Epidermal melanocyte (primary cell): ENCODE measurements around the gene ANKRD55.
"Not testable (repeated sequence)": the region's sequence is repeated elsewhere in the genome, so short reads cannot be mapped to it uniquely, and the experiment has no call there.

ENCODE experiments used
- DNase-seq: peaks from one replicate; pipeline ENCODE4 v3.0.0; 2011; ENCODE audit warnings: low spot score; ENCODE audit not compliant: insufficient read length

The ANKRD55 gene

DNA sequence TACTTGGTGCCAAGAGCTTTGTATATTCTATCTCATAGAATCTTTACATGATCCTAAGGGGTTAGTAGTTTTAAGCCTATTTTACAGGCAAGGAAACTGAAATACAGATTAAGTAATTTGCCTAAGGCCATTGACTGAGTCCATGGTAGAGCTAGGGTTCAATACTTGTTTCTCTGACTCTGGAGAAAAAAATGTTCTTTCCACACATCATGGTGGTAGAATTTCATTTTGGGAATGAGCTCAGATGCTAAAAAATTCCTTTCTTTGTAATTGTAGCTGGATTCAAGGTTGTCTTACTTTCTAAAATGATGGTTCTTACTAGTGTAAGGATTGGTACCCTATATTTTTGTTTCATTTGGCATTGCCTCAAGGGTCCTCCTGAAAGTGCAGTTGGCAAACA is 86.0 kb downstream of the ANKRD55 start:
- no peak for DNase-seq

DNA sequence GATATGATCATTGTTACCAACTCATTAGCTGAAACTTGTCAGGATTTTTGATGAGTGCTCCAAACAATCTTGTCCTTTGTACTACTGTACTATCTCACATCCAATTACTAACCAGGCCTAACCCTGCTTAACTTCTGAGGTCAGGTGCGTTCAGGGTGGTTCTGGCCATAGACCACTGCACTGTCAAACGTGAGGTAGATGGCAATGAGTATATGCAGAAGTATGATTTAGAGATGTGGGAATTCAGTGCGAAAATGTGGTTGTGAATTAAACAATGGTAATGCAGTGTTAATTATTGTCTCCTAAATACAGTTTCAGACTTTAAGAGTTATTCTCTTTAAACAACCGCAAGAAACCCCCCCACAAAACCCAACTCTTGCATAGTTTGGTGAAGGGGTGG is 86.5 kb downstream of the ANKRD55 start:
- DNase-seq, result no peak

DNA sequence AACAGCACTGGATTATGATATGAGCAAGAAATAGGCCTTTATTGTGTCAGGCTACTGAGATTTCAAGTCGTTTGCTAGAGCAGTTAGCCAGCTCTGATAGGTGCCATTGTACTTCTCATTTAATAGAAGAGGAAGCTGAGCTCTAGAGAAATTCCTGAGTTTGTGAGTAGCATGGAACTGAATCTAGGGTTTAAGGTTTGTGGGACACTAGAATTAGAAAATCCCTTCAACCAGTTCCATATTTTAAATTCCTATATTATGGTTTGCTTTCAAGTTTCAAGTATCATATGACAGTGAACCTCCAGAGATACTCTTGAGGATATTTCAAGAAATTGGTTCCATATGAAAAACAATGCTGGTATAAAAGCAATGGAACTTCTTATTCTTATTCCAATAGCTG is 87.6 kb downstream of the ANKRD55 start:
- no peak for DNase-seq

DNA sequence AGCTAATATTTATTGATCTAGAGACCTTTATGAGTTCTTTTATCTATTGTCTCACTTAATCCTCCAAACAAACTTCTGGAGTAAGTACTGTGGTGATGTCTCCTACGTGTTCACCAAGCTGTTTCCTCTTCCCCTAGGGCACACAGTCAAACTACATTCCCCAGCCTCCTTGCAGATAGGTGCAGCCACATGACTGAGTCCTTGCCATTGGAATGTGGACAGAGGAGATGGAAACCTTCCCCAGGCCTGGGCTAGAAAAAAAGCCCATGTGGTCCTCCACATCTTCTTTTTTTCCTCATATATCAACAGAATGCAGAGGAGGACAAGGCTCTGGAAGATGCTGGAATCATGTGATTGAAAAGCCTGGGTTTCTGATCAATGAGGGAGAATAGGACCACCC is 88.0 kb downstream of the ANKRD55 start:
- no peak for DNase-seq

DNA sequence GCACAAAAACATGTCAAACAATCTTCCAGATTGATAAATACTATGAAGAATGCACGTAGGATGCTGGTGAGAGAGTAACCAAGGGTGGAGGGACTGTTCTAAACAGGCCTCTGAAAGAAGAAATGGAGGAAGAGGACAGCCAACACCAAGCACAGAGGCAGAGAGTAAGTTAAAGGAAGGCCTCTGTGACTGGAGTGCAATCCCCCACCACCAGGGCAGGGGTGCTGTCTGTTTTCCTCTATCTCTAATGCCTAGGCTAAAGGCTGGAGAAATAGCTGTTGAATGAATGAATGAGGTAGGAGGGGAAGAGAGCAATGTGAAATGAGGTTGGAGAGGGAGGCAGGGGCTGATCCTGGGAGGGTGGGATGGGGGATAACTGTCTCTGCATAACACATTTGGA is 88.9 kb downstream of the ANKRD55 start:
- DNase-seq, result no peak

DNA sequence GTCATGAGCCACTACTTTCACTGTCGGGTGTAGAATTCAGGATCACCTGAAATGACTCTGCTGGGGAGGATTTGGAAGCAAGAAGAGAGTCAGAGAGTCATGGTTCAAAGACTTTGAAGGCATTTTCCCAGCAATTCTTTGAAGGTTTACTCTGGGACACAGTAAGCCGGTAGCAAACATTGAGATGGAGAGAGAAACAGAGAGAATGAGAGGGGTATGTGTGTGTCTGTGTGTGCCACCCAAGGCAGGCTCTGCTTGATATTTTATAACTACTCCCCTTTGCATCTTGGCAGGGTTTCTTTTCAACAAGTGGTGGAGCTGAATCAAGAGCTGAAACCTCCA is 89.8 kb downstream of the ANKRD55 start:
- no peak for DNase-seq

- no peak for DNase-seq
These were observed 90.3 kb downstream of the ANKRD55 start for GRCh38 chr5:56142614-56143372.

DNA sequence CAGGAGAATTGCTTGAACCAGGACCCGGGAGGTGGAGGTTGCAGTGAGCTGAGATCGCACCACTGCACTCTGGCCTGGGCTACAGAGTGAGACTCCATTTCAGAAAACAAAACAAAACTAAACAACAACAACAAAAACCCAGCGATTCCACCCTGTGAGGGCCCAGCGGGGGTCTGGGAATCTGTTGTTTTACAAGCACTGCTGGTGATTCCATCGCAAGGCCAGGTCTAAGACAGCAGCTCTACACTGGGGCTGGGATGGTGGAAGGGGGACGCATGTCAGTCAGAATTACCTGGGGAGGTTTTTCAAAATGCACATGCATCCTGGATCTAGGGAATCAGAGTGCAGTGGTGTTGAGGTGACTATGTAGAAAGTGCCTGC is 90.9 kb downstream of the ANKRD55 start:
- DNase-seq, result no peak

- no peak for DNase-seq
These were observed 93.1 kb downstream of the ANKRD55 start for GRCh38 chr5:56140073-56140472.

DNA sequence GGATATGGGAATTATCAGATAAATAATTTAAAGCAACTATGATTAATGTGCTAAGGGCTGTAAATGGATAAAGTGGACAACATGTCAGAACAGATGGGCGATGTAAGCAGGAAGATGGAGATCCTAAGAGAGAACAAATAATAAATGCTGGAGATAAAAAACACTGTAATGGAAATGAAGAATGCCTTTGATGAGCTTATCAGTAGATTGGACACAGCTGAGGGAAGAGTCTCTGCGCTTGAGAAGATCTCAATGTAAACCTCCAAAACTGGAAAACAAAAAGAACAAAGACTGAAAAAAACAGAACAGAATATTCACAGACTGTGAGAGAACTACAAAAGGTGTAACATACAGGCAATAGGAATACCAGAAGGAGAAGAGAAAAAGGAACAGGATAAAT is 102.5 kb downstream of the ANKRD55 start:
- no peak for DNase-seq

DNA sequence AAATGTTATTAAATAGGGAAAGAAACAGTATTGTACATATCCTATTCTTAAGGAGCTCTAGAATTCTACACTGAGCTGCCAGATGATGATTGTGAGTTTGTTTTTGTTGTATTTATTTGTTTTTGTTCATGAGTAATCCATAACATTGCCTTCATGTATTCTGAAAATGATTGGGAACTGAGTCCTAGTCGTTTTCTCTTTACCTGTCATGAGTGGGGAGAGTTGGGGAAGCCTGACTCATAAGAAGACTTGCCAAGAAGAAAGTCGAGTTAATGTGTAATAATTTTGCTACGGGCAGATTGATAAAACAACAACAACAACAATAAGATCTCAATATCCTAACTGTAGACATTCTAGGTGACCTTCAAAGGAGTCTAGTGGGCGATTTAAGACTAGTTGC is 103.8 kb downstream of the ANKRD55 start:
- DNase-seq, result no peak

DNA sequence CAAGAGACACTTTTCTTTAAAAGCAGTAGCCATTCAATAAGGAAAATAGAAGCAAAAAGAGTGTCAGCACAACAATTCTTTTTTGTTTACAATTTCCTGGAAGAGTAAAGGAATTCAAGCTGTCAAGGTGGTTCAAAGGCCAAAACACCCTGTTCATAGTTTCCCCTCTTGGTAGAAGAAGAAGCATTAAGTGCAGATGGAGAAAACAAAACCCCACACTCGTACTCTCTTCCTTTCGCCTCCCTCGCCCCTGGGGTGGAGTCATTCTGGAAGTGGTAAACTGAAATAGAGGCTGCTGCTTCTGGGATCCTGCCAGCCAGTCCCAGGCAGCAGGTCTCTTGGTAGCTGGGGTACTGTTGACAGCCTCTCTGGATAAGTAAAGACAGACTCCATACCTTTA is 105.0 kb downstream of the ANKRD55 start:
- DNase-seq, result no peak

GRCh38 chr5:56126487-56127179 is 106.5 kb downstream of the ANKRD55 start:
- DNase-seq, result no peak

DNA sequence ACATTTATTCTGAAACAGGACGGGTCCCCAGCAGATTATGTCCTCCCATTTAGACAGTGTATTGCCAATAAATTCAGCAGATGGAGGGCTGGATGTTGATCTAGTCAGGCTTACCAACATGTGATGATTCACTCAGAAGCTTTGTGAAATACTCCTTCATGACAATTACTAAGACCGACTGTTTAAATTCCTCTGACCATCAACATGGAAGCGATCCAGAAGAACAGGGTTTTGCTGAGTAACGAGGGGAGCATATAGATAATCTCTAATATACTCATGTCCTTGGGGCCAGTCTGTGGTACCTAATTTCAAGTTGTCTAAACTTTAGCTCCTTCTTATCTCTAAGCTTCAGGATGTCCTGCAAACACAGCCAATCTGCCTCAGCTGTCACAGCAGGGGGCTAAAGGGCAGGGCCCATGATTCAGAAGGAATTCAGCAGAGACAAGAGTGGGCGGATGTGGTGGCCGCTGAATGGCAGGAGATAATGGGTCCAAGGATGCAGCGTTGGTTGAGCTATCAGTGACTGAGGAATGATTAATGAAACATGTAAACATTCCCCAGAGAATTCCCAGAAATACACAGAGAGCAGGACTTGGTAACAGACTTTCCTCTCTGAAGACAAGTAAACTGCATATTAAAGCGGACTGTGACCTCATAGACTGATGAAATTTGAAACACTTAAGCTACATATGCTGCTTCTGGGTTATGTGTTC is 109.4 kb downstream of the ANKRD55 start:
- DNase-seq, result peak; percentile 78

DNA sequence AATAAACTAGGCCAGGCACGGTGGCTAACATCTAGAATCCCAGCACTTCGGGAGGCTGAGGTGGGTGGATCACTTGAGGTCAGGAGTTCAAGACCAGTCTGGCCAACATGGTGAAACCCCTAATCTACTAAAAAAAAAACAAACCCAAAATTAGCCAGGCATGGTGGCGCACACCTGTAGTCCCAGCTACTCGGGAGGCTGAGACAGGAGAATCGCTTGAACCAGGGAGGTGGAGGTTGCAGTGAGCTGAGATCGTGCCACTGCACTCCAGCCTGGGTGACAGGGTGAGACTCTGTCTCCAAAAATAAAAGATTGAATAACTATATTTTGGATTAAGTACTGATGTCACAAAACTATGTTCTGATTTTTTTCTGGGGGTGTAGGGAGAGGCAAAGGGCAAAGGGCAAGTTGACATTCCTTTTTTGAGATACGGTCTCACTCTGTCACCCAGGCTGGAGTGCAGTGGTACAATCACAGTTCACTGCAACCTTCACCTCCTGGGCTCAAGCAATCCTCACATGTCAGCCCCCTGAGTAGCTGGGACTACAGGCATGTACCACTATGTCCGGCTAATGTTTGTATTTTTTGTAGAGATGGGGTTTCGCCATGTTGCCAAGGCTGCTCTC is 110.7 kb downstream of the ANKRD55 start:
- not testable (repeated sequence) for DNase-seq

DNA sequence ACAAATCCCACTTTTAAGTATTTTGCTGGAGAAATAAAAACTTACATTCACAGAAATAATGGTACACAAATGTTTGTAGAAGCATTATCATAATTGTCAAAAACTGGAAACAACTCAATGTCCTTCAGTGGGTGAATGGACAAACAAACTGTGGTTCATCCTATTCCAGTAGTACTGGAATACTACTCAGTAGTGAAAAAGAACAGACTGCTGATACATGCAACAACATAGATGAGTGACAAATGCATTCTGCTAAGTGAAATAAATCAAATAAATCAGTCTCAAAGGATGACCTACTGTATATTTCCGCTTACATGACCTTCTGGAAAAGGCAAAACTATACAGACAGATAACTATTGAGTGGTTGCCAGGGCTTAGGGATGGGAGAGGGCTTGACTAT is 114.1 kb downstream of the ANKRD55 start:
- DNase-seq, result no peak

DNA sequence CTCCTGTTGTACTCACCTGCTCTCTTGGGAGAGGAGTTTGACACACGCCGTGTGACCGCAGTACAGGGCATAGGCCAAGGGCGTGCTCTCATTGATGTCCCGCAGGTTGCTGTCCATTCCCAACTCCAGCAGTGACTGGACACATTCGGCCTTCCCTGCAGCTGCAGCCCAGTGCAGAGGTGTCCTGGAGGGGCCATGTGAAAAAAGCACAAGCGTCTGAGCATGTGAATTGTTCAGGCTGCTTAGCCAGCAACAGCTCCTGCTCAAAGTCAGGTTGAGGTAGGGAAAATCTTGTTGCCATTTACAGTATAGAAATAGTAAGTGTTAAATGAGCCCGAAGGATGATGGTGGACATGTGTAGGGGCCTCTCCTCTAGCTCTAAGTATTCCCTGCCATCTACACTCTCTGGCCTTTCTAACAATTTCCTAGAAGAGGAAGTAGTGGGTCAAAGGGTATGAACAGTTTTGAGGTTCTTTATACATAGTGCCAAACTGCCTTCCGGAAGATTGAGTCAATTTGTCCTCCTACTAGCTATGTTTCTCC is 116.5 kb downstream of the ANKRD55 start:
- no peak for DNase-seq

- DNase-seq, result no peak
These were observed 117.5 kb downstream of the ANKRD55 start for GRCh38 chr5:56115589-56115988.

DNA sequence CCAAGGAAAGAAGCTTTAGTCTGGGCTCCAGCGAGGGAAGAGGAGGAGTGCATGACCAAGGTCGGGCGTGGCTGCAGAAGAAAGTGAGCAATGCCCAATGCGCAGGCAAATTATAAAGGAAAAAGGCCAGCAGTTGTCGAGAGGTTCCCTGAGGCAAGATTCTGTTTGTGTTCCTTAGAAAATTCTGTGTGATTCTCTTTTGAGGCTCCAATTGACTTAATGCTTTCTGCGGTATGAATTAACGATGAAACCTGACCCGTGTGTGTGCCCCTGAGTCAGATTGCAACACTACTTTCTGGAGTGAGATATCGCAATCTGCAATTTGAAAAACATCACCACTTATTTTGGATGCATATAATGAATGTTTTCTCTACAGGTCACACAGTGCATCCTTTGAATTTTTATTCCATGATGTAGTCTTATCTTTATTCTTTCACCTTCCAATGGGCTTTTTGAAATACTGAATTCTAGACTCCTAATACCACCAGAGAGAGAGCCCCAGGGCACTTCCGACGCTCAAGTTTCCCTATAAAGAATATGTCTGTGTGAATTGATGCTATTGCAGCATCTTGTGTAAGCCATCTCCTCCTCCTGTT is 120.5 kb downstream of the ANKRD55 start:
- no peak for DNase-seq

DNA sequence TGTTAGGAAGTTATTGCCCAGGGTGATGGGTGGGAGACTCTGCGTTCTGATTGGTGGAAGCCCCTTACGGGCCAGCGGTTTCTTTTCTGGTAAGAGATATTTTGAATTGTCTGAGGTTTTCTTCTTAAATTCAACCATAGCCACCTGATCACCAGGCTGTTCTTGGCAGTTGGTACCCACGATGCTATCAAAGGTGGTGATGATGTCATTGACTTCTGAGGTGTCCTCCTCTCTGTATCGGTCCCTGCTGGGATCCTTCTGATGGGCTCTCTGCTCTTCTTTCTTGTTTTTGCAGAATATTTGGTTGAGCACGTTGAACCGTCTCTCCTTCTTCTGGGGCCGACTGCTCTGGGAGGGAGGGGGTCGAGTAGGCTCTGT is 121.7 kb downstream of the ANKRD55 start:
- no peak for DNase-seq

DNA sequence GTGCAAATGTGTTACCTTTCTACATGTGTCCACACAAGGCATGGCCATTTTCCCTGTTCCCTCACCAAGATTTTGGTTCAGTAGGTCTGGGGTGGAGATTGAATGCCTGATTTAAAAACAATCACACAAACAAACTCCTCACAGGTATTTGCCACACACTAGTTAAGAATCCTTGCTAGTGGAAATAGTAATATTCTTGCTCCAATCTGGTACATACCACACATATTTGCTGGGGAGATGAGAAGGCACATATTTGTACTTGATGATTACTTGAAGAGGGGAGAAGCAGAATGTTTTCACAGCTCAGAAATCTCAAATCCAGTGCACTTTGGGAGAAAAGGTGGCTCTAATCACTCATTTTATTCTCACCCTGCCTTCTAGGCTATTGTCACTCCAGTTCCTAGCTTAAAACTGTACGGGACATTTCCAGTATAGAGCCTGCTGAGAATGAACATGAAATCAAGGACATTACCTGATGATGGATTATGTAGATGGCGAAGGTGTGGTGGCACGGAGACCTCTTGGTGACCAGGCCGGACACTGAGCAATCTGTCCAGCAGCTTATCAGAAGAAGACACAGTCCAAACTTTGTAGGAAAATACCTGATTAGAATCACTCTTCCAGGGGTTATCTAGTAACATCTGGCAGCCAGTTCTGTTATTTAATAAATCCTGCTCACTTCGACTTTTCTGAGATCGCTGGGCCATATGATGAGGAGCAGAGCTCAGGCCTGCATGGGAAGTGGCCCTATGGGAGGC is 122.3 kb downstream of the ANKRD55 start:
- no peak for DNase-seq
